CD4-positive, alpha-beta T cell treated with Interleukin-2 at 100 ng/mL for 4 hours (primary cell): ENCODE results near the gene MYOG.

Experiments used
- DNase-seq: peaks from one replicate; pipeline ENCODE4 v3.0.0-alpha.2; 2020; ENCODE audit warnings: low spot score

Gene MYOG

DNA sequence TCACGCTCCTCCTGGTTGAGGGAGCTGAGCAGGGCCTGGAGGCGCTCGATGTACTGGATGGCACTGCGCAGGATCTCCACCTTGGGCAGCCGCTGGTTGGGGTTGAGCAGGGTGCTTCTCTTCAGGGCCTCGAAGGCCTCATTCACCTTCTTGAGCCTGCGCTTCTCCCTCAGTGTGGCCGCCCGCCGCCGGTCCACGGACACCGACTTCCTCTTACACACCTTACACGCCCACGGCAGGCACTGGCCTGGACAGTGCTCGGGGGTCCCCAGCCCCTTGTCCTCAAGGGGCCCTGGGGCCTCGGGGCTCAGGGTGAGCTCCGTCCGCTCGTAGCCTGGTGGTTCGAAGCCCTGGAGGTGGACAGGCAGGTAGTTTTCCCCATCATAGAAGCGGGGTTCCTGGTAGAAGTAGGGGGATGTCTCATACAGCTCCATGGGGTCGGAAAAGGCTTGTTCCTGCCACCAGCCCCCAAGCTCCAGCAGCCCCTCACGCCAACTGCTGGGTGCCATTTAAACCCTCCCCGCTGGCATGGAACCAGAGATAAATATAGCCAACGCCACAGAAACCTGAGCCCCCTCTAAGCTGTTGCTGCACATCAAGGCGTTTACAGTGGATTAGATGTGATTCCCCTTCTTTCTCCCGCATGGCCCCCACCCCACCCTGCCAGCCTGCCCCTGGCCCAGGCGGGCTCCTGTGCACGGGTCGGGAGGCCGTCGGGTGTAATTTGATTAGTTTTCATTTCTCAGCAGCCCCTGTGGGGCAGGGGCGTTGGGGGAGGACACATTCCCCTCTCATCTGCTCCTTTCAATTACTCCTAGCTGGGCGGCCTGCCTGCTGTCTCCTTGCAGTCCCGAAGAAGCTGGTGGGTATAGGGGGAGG is at the start of gene MYOG:
Gene MYOG (minus strand): TSS at position 485 of the 879 bp plus-strand sequence. CDS start 51 bp downstream, at position 434.
- DNase-seq, result no peak

- no peak for DNase-seq
These were observed 48.3 kb upstream of the MYOG start for GRCh38 chr1:203133970-203134725.

- DNase-seq, result no peak
These were observed 45.9 kb upstream of the MYOG start for GRCh38 chr1:203131548-203132200.

GRCh38 chr1:203130358-203130985 is 44.7 kb upstream of the MYOG start:
- DNase-seq, result no peak

- DNase-seq, result no peak
These were observed 43.9 kb upstream of the MYOG start for GRCh38 chr1:203129501-203130231.

DNA sequence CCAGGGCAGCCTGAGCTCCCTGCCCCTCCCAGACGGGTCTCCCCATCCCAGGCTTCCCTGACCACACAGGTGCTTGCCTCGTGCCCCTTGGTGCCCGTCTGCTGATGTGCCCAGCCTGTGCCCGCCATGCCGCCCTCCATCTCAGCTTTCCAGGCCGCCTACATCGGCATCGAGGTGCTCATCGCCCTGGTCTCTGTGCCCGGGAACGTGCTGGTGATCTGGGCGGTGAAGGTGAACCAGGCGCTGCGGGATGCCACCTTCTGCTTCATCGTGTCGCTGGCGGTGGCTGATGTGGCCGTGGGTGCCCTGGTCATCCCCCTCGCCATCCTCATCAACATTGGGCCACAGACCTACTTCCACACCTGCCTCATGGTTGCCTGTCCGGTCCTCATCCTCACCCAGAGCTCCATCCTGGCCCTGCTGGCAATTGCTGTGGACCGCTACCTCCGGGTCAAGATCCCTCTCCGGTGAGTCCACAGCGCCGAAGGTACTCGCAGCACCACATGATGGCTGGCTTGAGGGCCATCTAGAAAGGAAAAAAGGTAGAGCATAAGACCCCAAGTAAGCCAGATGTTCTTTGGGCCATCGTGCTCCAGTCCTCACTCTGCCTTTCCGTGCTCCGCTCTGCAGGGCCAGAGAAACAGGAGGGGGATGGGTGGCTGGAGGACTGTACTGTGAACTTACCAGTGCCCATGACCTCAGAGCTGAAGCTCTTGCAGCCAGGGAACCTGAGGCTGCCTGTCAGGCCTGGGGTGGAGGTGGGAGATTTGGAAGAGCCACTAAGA is 43.1 kb upstream of the MYOG start:
- DNase-seq, result no peak

DNA sequence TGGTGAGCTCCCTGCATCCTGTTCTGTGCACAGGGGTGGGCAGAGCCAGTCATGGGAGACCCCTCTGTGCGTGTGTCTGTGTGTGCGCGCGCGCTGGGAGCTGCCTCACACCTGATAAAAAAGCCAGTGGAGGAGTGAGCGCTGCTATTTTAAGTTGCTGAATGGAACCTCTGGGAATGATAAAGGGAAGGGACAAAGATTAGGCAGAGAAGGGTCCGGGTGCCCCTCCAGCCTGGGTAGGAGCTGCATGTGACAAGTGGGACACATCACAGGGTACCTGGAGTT is 42.6 kb upstream of the MYOG start:
- no peak for DNase-seq

DNA sequence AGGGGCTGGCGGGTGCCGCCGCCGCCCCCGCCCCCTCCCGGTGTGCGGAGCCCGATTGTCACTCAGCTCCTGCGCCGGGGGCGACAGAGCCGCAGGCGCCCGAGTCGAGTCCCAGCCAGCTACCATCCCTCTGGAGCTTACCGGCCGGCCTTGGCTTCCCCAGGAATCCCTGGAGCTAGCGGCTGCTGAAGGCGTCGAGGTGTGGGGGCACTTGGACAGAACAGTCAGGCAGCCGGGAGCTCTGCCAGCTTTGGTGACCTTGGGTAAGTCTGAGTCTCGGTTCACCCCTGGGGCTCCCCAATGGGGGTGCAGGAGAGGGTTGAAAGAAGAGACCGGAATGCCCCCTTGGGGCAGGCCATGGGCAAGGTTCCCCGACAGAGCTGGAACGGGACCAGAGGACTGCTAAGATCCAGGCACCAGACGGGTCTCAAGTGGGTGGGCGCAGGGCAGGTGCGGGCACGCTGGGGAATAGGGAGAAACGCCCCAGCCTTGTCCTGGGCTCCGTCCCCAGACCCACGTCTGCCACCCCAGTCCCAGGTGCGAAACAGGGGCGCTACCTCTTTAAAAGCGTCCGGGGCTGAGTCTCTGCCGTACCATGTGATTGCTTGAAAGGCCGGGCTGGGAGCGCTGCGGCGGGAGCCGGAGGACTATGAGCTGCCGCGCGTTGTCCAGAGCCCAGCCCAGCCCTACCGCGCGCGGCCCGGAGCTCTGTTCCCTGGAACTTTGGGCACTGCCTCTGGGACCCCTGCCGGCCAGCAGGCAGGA is 42.0 kb upstream of the MYOG start, which contains the start of gene ADORA1:
Gene ADORA1 (plus strand): TSS at position 61 of the 765 bp plus-strand sequence. CDS start 1,116 bp downstream, outside the sequence.
- no peak for DNase-seq

DNA sequence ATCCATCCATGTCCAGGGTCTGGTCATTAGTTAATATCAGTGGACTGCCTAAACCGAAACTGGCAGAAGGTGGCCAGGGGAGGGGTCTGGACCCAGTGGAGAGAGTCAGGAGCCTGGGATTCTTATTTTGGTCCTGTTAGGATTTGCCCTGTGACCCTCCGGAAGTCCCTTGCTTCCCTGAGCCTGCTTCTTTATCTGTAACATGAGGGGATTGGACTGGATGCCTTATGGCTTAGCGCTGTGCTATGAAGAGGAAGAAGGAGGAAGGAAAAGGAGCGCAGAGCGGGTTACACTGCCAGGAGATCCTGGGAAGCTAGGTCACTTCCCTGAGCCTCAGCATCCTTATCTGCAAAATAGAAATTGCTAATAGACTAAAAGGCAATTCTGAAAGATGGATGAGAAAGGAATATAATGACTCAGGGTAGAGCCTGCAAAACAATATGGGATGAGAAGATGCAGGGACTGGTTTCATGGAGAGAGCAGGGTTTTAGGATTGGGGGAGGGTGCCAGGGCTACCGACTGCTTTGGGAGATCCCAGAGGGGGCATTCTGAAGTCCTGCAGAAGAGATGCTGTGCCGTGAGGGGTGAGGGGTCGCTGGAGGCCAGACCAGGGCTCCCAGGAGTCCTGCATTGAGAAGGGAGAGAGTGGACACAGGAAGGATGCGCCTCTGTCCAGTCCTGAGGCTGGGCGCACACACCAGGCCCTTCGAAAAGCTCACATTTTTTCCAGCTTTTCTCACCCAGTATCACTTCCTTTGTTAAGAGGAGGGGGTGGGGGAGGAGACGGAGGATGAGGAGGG is 41.3 kb upstream of the MYOG start:
- DNase-seq, result no peak

DNA sequence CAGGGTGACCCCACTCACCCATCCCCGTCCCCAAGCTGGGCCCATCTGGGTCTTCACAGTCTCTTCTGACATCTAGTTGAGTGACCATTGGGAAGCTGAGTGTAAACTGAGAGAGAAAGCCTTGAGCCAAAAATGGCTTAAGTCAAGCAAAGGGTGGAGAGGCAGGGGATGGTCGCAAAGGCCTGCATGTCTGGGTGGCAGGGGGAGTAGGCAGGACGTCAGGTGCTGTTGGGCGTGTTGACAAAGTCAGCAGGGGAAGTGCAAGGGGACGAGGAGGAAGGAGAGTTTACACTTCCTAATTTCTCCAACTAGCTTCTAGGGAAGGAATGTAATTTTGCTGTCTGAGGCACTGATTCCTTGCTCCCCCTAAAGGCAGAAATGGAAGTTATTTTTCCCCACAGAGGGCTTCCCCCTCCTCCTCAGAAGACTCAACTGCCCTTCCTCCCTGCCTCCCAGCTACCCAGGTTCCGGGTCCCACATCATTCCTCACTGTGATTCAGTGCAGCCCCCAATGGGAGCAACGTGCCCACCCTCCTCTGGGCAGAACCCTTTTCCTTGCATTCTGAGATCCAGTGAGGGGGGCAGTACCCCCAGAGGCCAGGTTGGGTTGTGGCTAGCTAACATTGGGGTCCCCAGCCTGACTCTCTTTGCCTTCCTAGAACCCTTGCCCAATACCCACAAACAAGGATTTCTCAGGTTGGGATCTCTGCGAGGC is 40.5 kb upstream of the MYOG start:
- DNase-seq, result no peak

- no peak for DNase-seq
These were observed 38.9 kb upstream of the MYOG start for GRCh38 chr1:203124546-203125317.

GRCh38 chr1:203124011-203124410 is 38.2 kb upstream of the MYOG start:
- DNase-seq, result no peak

DNA sequence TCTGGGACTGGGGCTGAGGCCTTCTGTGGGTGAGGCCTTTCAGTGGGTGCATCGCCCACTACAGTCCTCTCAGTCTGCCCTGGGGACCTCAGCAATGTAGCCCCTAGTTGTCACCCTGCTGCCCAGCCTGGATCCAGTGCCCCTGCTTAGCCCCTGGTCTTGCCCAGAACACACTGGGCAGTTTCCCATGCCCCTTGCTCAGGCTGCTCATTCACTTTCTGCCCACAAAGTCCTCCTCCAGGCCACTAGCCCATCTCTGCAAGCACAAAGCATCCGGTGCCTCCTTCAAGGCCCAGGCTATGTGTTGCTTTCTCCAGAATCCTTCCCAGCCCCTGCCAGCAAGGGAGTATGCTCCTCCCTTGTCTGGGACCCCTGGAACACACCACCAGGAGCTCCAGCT is 36.3 kb upstream of the MYOG start:
- DNase-seq, result no peak

- no peak for DNase-seq
These were observed 35.6 kb upstream of the MYOG start for GRCh38 chr1:203121186-203122015.

DNA sequence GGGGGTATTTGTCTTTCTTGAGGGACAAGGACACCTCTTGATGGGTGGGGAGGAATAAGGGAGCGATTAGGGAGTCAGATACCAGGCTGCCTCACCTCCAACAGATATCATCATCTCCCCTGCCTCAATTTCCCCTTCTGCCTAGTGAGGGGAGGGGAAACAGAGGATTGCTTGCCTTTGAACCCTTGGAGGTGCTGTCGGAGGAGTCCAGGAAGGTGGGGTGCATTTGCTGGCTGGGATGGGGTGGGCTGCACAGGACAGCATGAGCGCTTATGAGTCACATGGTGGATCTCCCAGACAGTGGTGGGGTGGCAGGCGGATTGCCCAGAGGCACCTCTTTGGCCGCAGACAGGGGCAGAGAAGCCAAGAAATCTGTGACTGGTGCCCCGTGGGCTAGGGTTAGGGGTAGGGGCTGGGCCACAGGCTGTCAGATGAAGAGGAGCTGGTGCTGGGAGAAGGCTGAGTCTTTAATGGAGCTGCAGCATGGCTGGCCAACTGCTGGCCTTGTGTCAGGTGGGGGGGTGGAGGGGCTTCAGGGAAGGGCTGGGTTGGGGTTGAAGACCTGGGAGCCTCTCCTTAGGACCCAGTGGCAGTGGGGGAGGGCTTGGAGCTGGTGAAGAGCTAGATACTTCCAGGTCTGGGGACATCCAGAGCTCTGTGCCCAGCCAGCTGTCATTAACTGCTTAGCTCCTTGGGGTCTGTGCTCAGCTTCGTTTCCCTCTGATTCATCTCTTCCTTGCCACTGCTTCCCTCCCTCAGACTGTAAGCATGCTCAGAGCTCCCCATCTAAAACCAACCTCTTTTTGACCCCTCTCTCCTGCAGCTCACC is 34.7 kb upstream of the MYOG start:
- DNase-seq, result no peak
